ENCODE results near the gene CCDC57.

Gene CCDC57

GRCh38 chr17:82056729-82057621, 155.7 kb downstream of the CCDC57 start:
- DNase-seq, result no peak

DNA sequence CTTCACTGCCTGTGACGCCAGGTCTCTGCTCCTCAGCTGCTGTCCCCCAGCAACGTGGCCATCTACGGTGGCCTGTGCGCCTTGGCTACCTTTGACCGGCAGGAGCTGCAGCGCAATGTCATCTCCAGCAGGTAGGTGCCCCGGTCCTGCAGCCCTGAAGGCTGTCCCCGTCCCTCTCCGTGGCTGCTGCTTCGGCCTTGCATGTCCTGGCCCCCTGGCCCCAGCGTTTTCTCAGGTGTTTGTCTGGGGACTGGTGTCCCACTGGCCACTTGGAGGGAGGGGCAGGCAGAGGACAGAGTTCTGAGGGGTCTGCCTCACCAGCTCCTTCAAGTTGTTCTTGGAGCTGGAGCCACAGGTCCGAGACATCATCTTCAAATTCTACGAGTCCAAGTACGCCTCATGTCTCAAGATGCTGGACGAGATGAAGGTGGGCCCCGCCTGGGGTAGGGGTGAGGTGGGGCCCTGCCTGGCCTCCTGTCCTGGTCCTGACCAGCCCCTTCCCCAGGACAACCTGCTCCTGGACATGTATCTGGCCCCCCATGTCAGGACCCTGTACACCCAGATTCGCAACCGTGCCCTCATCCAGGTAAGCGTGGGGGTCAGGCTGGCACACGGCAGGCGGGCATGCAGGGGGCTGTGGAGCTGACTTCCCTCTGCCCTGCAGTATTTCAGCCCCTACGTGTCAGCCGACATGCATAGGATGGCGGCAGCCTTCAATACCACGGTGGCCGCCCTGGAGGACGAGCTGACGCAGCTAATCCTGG, 156.5 kb downstream of the CCDC57 start:
- DNase-seq, result no peak

DNA sequence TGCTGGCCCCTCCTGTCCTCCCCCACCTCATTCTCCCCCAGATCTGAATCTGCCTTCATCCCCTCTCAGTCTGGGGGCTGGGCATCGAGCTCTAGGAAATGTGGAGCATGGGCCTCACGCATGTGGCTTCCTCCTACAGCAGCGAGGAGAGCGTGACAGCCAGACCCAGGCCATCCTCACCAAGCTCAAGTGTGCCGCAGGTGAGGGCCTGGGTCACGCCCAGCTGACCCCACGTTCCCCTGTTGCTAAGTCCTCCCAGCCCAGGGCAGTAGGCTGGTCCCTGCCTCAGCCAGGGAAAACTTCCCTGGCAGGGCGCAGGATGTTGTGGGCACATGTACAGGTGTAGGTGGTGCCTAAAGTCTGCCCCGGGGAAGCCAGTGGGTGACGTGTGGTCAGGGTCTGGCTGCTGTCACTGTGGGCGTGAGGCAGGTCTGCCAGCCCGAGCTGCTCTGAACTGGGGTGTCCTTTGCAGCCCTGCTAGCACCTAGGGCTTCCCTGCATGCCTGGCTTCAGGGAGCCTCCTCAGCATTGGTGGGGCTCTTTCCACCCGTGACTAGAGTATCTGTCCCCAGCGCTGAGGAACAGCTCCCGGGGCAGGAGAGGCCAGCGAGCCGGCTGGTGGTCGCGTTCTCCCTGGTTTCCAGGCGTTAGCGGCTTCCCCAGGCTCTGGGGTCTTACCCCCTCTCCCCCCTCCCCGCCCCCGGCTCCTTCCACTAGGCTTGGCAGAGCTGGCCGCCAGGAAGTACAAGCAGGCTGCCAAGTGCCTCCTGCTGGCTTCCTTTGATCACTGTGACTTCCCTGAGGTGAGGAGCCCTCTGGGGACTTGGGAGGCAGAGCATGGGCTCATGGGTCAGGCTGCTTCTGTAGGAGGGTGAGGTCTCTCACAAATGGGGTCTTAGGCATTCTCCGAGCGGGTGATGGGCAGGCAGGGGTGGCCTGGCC, 157.3 kb downstream of the CCDC57 start:
- no peak for DNase-seq

DNA sequence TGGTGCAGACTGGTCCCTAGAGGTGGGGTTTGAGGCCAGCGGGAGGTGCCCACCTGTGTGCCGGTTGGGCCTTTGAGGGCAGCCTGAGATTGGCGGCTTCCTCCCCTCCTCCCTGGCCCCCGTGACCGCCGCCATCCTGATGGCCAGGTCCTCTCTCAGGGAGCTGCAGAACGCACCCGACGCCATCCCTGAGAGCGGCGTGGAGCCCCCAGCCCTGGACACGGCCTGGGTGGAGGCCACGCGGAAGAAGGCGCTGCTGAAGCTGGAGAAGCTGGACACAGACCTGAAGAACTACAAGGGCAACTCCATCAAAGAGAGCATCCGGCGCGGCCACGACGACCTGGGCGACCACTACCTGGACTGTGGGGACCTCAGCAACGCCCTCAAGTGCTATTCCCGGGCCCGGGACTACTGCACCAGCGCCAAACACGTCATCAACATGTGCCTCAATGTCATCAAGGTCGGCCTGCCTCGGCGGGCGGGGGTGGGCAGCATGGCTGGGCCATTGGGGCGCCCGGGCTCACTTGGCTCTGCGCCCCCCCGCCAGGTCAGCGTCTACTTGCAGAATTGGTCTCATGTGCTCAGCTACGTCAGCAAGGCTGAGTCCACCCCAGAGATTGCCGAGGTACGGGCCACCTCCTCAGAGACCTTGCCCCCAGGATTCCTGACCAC, 158.2 kb downstream of the CCDC57 start:
- DNase-seq, result no peak

DNA sequence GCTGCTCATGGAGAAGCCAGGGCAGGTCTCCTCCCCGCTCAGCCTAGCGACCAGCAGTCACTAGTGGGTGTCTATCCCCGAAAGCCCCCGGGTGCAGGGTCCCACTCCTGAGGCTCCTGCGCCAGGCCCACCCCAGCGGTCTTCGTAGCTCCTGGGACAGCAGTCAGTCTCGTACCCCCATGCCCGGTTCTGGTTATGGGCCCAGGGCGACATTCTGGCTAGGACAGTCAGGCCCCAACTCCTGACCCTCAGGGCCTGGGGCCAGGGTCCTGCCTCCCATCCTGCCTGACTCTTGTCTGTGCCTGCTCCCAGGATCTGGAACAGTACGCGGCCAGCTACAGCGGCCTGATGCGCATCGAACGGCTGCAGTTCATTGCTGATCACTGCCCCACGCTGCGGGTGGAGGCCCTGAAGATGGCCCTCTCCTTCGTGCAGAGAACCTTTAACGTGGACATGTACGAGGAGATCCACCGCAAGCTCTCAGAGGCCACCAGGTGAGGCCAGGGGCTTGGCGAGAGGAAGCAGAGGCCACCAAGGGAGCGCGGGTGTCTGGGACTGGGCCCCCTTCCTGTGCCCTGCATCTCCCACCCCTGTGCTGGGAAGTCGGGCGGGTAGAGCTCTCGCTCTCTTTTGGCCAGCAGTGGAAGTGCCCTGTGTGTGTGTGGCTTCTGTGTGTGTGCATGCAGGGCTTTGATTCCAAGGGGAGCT, 158.9 kb downstream of the CCDC57 start:
- no peak for DNase-seq

DNA sequence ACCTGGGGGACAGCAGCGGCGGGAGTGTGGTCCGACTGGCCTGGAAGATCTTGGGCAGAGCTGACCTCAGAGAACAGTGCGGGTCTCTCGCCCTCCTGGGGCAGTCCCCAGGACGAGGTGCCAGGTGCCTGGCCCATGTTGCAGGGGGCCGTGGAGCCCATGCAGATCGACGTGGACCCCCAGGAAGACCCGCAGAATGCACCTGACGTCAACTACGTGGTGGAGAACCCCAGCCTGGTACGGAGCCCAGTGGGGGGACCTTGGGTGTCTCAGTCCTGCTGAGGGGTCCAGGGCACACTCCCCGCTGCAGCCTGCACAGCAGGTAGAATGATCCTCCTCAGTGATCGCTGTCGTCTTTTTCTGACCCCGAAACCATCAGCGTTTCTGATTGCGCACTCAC, 159.5 kb downstream of the CCDC57 start:
- DNase-seq, result no peak

DNA sequence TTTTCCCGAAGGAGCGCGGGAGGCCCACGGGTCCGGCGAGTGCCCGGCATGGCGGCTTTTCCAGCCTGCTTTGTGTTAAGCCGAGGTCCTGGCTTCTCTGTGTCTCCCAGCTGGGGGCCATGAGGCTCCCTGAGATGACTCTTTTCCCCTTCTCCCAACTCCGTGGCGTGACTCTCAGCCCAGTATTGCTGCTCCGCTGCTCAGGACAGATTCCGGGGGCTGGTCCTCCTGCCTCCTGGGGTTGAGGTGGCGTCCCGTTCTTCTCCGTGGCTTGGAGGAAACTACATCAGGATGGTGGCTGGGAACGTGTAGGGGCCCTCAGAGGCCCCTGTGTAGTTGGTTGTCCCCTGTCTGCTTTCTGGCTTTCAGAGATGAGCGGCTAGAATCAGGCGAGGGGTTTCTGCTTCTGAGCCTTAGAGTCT, 160.0 kb downstream of the CCDC57 start:
- DNase-seq, result no peak

DNA sequence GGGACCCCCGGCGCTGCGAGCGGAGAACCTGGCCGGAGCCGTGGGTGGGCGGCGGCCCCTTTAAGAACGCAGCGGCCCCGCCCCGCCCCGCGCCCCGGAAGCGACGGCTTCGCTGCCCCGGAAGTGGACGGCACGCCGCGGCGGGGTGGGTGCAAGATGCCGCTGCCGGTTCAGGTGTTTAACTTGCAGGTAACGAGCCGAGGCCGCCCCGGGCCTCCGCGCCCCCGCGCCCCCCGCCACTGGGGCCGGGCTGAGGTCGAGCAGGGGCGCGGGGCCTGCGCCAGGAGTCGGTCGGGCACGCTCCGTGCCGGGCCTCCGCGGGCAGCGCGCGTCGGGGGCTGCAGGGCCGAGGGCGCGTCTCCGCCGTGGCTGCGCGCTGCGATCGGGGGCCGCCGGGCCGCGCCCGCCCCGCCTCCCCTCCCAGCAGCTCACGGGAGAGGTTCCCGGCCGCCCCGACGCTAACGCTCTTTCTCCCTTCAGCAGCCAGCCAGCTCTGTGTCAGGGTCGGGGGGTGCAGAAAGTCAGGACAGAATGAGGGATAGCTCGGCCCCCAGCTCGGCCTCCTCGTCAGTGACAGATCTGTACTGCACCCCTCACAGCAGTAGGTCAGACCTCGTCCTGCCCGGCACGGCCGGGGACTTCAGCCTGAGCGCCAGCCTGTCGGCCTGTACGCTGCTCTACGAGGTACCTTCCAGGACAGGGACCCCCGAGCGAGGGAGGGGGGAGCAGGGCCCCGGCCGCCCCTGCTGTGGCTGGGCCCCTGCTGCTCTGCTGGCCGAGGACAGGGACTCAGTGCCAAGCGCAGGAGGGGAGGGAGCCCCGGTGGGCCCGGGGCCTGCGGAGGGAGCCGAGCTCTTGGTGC, 160.6 kb downstream of the CCDC57 start, which contains the start of the genes GPS1 and RFNG:
TSS of gene GPS1 (plus strand) at position 123 of the 862 bp plus-strand sequence. CDS start at position 157, 34 bp downstream.
TSS of gene RFNG (minus strand) at position 36 of the 862 bp plus-strand sequence. CDS start 45 bp downstream, outside the sequence.
- DNase-seq, result no peak

Measured in NCI-H187 treated with DMSO at 0.1 percent for 48 hours (cell line).